Keratinocyte (primary cell): Measurements from ENCODE around the gene PFN1.
"Not testable (repeated sequence)": the region's sequence is repeated elsewhere in the genome, so short reads cannot be mapped to it uniquely, and the experiment has no call there.

Source experiments
- EZH2 ChIP-seq: IDR thresholded peaks from one replicate; pipeline ENCODE4 v1.6.1; 2012; ENCODE audit warnings: inconsistent platforms, mild to moderate bottlenecking, low read length, moderate library complexity
- TF ChIP-seq, protein P1 (sequence below), 3 experiments: IDR thresholded peaks in 1 of 3; conservative IDR thresholded peaks in 1 of 3; optimal IDR thresholded peaks in 1 of 3; 2 replicates in 2 of 3; 3 replicates in 1 of 3; pipeline versions ENCODE3 to v1.5.1; 2011; ENCODE audit warnings: low read length in 3 of 3, mild to moderate bottlenecking in 3 of 3, moderate library complexity in 2 of 3, control low read depth in 1 of 3, inconsistent platforms in 1 of 3; ENCODE audit not compliant: insufficient read depth in 2 of 3; ENCODE audit errors: extremely low read depth in 1 of 3

- TF ChIP-seq, protein P1, sequence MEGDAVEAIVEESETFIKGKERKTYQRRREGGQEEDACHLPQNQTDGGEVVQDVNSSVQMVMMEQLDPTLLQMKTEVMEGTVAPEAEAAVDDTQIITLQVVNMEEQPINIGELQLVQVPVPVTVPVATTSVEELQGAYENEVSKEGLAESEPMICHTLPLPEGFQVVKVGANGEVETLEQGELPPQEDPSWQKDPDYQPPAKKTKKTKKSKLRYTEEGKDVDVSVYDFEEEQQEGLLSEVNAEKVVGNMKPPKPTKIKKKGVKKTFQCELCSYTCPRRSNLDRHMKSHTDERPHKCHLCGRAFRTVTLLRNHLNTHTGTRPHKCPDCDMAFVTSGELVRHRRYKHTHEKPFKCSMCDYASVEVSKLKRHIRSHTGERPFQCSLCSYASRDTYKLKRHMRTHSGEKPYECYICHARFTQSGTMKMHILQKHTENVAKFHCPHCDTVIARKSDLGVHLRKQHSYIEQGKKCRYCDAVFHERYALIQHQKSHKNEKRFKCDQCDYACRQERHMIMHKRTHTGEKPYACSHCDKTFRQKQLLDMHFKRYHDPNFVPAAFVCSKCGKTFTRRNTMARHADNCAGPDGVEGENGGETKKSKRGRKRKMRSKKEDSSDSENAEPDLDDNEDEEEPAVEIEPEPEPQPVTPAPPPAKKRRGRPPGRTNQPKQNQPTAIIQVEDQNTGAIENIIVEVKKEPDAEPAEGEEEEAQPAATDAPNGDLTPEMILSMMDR (optimal IDR thresholded peaks at IDR 0.05 in 1 of 3, IDR thresholded peaks at IDR 0.05 in 1 of 3, conservative IDR thresholded peaks at IDR 0.05 in 1 of 3; ENCODE audit: extremely low read depth in 1 of 3, insufficient read depth in 2 of 3, low read length in 3 of 3) = not testable (repeated sequence)
- not testable (repeated sequence) for TF ChIP-seq EZH2
These were observed 21.6 kb downstream of the PFN1 start for GRCh38 chr17:4926577-4927335.
